ENCODE measurements around the gene OR6C76. TPM values are rescaled to one million over a fixed set of nuclear protein-coding genes. Genes with fewer than 3 reads are reported as not detected.
"Not testable (repeated sequence)": the region's sequence is repeated elsewhere in the genome, so short reads cannot be mapped to it uniquely, and the experiment has no call there.

Gene OR6C76
- total and polyA plus RNA-seq, 2 of the 8 experiments (the other 6 are each of a cell fraction or from before 2014, with no cell fraction given) = not detected

GRCh38 chr12:55412138-55412537 lies 13.9 kb upstream of the OR6C76 start:
- H3K4me1 ChIP-seq (replicated peaks in 1 of 4; ENCODE audit: control insufficient read depth in 3 of 4, insufficient read depth in 4 of 4, low read length in 3 of 4); H2BK120ac ChIP-seq (replicated peaks; ENCODE audit: low read depth, low read length); H3K23me2 ChIP-seq (ENCODE audit: low read depth, low read length); H3K4ac ChIP-seq (replicated peaks; ENCODE audit: insufficient read length, low read depth, low read length); H2BK20ac ChIP-seq (ENCODE audit: low read length); H3K4me3 ChIP-seq (ENCODE audit: extremely low read depth in 1 of 4, insufficient read depth in 2 of 4, low read depth in 3 of 4, low read length in 4 of 4); H2BK5ac ChIP-seq (ENCODE audit: low read depth, low read length); H3K56ac ChIP-seq (replicated peaks; ENCODE audit: insufficient read length, low read depth, low read length); H3K79me2 ChIP-seq (ENCODE audit: control insufficient read depth in 1 of 2, insufficient read depth in 2 of 2, low read length in 2 of 2); H3K27me3 ChIP-seq (replicated peaks in 1 of 4; ENCODE audit: control insufficient read depth in 3 of 4, extremely low read depth in 1 of 4, insufficient read depth in 3 of 4, low read length in 3 of 4); FAIRE-seq; H3K14ac ChIP-seq (ENCODE audit: insufficient read length); DNase-seq (ENCODE audit: low read depth in 1 of 2, low spot score in 2 of 2); H4K8ac ChIP-seq (ENCODE audit: extremely low read depth, insufficient read depth, low read length); H2AFZ ChIP-seq (ENCODE audit: low read length); H4K20me1 ChIP-seq (replicated peaks in 1 of 2; ENCODE audit: control insufficient read depth in 1 of 2, insufficient read depth in 2 of 2, low read length in 2 of 2); H3K23ac ChIP-seq (ENCODE audit: insufficient read length); H3K27ac ChIP-seq (ENCODE audit: low read depth, low read length); H3K79me1 ChIP-seq (ENCODE audit: low read depth, low read length); H3K18ac ChIP-seq (ENCODE audit: extremely low read depth, low read length); H2BK12ac ChIP-seq (ENCODE audit: low read depth, low read length); CTCF ChIA-PET (ENCODE audit: partially characterized antibody); H2BK15ac ChIP-seq (ENCODE audit: low read length); H3K4me2 ChIP-seq (ENCODE audit: insufficient read depth in 1 of 2, low read depth in 2 of 2, low read length in 2 of 2); H4K91ac ChIP-seq (replicated peaks; ENCODE audit: insufficient read length, low read length); H2AK5ac ChIP-seq (ENCODE audit: low read depth, low read length); H3K9ac ChIP-seq (replicated peaks in 1 of 4; ENCODE audit: extremely low read depth in 1 of 4, low read depth in 3 of 4, low read length in 3 of 4); H4K5ac ChIP-seq (ENCODE audit: insufficient read length, low read depth, low read length); POLR2A ChIA-PET (ENCODE audit: partially characterized antibody); H3K36me3 ChIP-seq (ENCODE audit: control insufficient read depth in 2 of 4, insufficient read depth in 4 of 4, low read length in 3 of 4): not testable (repeated sequence)
- H3K9me3 ChIP-seq (ENCODE audit: insufficient read depth in 2 of 2, low read depth in 1 of 2, low read length in 1 of 2) = peaks cover 0 to 12% of the 10 kb centered on the region in 2 experiments; a peak in 2 of 4 replicates
- 94% methylated on average over 15 of the region's 15 CpGs; no CpG with 5 or more reads in 1 of the 2 experiments for WGBS, 2 experiments (ENCODE audit: extremely low coverage in 1 of 2, insufficient coverage in 1 of 2, insufficient read length in 1 of 2, insufficient replicate concordance in 2 of 2, low coverage in 1 of 2, low lambda C conversion rate in 2 of 2, missing lambda C conversion rate in 1 of 2)

All from H1 (cell line).